Measurements from ENCODE around the gene NPHP1. TPM values are rescaled to one million over a fixed set of nuclear protein-coding genes. Genes with fewer than 3 reads are reported as not detected.
"Not testable (repeated sequence)": the region's sequence is repeated elsewhere in the genome, so short reads cannot be mapped to it uniquely, and the experiment has no call there.

NPHP1 gene
- total and polyA plus RNA-seq, 10 donors: 1.2 to 4.6 (median 2.6) TPM

GRCh38 chr2:110113961-110114591, 90.7 kb downstream of the NPHP1 start:
- H3K27me3 ChIP-seq (replicated peaks in 1 of 7): peaks cover 0 to 42% (median 17%) of the 10 kb centered on the region in 7 donors
- no peaks in the 10 kb centered on the region for H3K9me3 ChIP-seq
- no peak for DNase-seq
- 42 to 62% (median 54%) methylated on average over 8 of the region's 8 CpGs for WGBS, 5 donors
- peak overlapping the region in 6 of 8 donors; percentile 3 to 58 (median 32) for H3K27ac ChIP-seq
- peaks cover 0 to 46% (median 17%) of the 10 kb centered on the region in 6 donors for H3K4me1 ChIP-seq
- TF ChIP-seq POLR2A (IDR thresholded peaks at IDR 0.05) (no peak), POLR2AphosphoS5 (IDR thresholded peaks at IDR 0.05) (peak in 1 of 3 donors; percentile 28)
- TF ChIP-seq, protein P1, sequence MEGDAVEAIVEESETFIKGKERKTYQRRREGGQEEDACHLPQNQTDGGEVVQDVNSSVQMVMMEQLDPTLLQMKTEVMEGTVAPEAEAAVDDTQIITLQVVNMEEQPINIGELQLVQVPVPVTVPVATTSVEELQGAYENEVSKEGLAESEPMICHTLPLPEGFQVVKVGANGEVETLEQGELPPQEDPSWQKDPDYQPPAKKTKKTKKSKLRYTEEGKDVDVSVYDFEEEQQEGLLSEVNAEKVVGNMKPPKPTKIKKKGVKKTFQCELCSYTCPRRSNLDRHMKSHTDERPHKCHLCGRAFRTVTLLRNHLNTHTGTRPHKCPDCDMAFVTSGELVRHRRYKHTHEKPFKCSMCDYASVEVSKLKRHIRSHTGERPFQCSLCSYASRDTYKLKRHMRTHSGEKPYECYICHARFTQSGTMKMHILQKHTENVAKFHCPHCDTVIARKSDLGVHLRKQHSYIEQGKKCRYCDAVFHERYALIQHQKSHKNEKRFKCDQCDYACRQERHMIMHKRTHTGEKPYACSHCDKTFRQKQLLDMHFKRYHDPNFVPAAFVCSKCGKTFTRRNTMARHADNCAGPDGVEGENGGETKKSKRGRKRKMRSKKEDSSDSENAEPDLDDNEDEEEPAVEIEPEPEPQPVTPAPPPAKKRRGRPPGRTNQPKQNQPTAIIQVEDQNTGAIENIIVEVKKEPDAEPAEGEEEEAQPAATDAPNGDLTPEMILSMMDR (IDR thresholded peaks at IDR 0.05 in 8 of 11, conservative IDR thresholded peaks at IDR 0.05 in 3 of 11): peak in 3 of 11 experiments; percentile 9 to 34 (median 19)
- no peaks in the 10 kb centered on the region for H3K36me3 ChIP-seq
- intact Hi-C loops (cut with DNase I; ENCODE audit: low total_unique reads): no loop called here
- peak overlapping the region in 3 of 8 donors; percentile 30 to 59 (median 41) for H3K4me3 ChIP-seq

GRCh38 chr2:110108291-110108690, 96.5 kb downstream of the NPHP1 start:
- intact Hi-C loops (cut with DNase I; ENCODE audit: low total_unique reads): not testable (repeated sequence)
- WGBS, 5 donors: 84 to 96% (median 92%) methylated on average over 2 of the region's 2 CpGs
- H3K27me3 ChIP-seq (replicated peaks in 1 of 7): peaks cover 0 to 31% (median 0%) of the 10 kb centered on the region in 7 donors

GRCh38 chr2:110107092-110108079, 97.4 kb downstream of the NPHP1 start:
- intact Hi-C loops (cut with DNase I; ENCODE audit: low total_unique reads): no loop called here
- no peak overlapping the region for H3K27ac ChIP-seq
- DNase-seq: no peak
- no peaks in the 10 kb centered on the region for H3K36me3 ChIP-seq
- peaks cover 0 to 31% (median 0%) of the 10 kb centered on the region in 7 donors for H3K27me3 ChIP-seq (replicated peaks in 1 of 7)
- TF ChIP-seq, protein P1 (IDR thresholded peaks at IDR 0.05 in 8 of 11, conservative IDR thresholded peaks at IDR 0.05 in 3 of 11): no peak
- TF ChIP-seq POLR2A (IDR thresholded peaks at IDR 0.05): no peak
- TF ChIP-seq POLR2AphosphoS5 (IDR thresholded peaks at IDR 0.05): no peak
- no peak overlapping the region for H3K4me3 ChIP-seq
- H3K4me1 ChIP-seq: peaks cover 0 to 22% (median 5%) of the 10 kb centered on the region in 6 donors
- WGBS, 5 donors: 73 to 92% (median 87%) methylated on average over 2 to 3 of the region's 3 CpGs
- H3K9me3 ChIP-seq: peaks cover 0 to 8% (median 0%) of the 10 kb centered on the region in 8 donors

More at GRCh38 chr2:110108291-110108690, 96.5 kb downstream of the NPHP1 start:
- H3K9me3 ChIP-seq, H3K4me3 ChIP-seq, H3K27ac ChIP-seq, DNase-seq, H3K36me3 ChIP-seq: not testable (repeated sequence)
- peaks cover 0 to 20% (median 4%) of the 10 kb centered on the region in 6 donors for H3K4me1 ChIP-seq

DNA sequence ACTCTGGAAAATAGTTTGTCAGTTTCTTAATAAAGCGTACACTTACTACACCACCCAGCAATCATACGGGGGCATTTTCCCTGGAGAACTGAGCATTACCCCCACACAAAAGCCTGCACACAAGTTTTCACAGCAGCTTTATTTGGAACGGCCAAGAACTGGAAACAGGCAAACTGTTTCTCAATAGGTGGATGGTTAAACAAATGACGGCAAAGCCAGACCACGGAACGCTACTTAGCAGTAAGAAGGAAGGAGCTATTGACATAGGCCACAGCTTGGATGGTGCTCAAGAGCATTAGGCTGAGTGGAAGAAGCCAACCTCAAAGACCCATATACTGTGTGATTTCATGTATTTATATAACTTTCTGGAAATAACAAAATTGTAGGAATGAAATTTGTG, 98.2 kb downstream of the NPHP1 start:
- 58 to 76% (median 59%) methylated on average over 6 of the region's 6 CpGs for WGBS, 5 donors
- no peak for DNase-seq
- TF ChIP-seq POLR2A (IDR thresholded peaks at IDR 0.05) (no peak), POLR2AphosphoS5 (IDR thresholded peaks at IDR 0.05) (no peak)
- TF ChIP-seq, protein P1 (IDR thresholded peaks at IDR 0.05 in 8 of 11, conservative IDR thresholded peaks at IDR 0.05 in 3 of 11): no peak
- Histone ChIP-seq H3K27ac (no peak overlapping the region), H3K9me3 (peaks cover 0 to 8% (median 0%) of the 10 kb centered on the region in 8 donors), H3K36me3 (no peaks in the 10 kb centered on the region), H3K27me3 (replicated peaks in 1 of 7) (peaks cover 0 to 31% (median 0%) of the 10 kb centered on the region in 7 donors), H3K4me3 (no peak overlapping the region), H3K4me1 (peaks cover 4 to 29% (median 13%) of the 10 kb centered on the region in 6 donors)
- intact Hi-C loops (cut with DNase I; ENCODE audit: low total_unique reads): no loop called here
